Sigmoid colon (tissue), 7 donors: ENCODE results near the gene MSH4. TPM values are rescaled to one million over a fixed set of nuclear protein-coding genes. Genes with fewer than 3 reads are reported as not detected.
A peak's percentile ranks its signal among the peaks of the same experiment; 100 is the strongest.
"Not testable (repeated sequence)": the region's sequence is repeated elsewhere in the genome, so short reads cannot be mapped to it uniquely, and the experiment has no call there.

Source experiments
- DNase-seq: peaks from one replicate; pipeline ENCODE4 v3.0.0-alpha.2; 2019
- H3K27ac ChIP-seq, 4 donors: fragments of 200-600 bp; sonication (generic); one replicate each; pipeline ENCODE4 v1.5.1; 2016 to 2019; ENCODE audit warnings: mild to moderate bottlenecking in 1 of 4
- H3K27me3 ChIP-seq, 3 donors: fragments of 200-600 bp; sonication (generic); one replicate each; pipeline ENCODE4 v1.5.1; 2019; ENCODE audit warnings: mild to moderate bottlenecking in 1 of 3
- H3K36me3 ChIP-seq, 4 donors: fragments of 200-600 bp; sonication (generic); one replicate each; pipeline ENCODE4 v1.5.1; 2016 to 2019
- H3K4me1 ChIP-seq, 4 donors: fragments of 200-600 bp; sonication (generic); one replicate each; pipeline ENCODE4 v1.5.1; 2017 to 2019
- H3K4me3 ChIP-seq, 4 donors: fragments of 200-600 bp; sonication (generic); one replicate each; pipeline ENCODE4 v1.5.1; 2017 to 2019; ENCODE audit warnings: mild to moderate bottlenecking in 2 of 4, moderate library complexity in 1 of 4
- H3K9me3 ChIP-seq, 4 donors: fragments of 200-600 bp in 3 of 4; sonication (generic) in 3 of 4; one replicate each; pipeline versions ENCODE4 v1.5.1 to v1.6.1; 2013 to 2019
- CTCF ChIP-seq, 4 experiments: fragments of 450-650 bp in 3 of 4; fragments of 200-600 bp in 1 of 4; IDR thresholded peaks; one replicate each; pipeline ENCODE4 v1.5.1; 2016 to 2019; ENCODE audit warnings: antibody characterized with exemption in 4 of 4, mild to moderate bottlenecking in 3 of 4, moderate library complexity in 2 of 4
- EP300 ChIP-seq, 4 donors: sonication (generic); formaldehyde crosslinking; IDR thresholded peaks; one replicate each; pipeline ENCODE4 v1.6.1; 2017; ENCODE audit warnings: antibody characterized with exemption in 4 of 4
- POLR2A ChIP-seq, 2 donors: fragments of 450-650 bp; IDR thresholded peaks; one replicate each; pipeline ENCODE4 v1.6.1; 2016; ENCODE audit warnings: antibody characterized with exemption in 2 of 2, mild to moderate bottlenecking in 2 of 2, moderate library complexity in 2 of 2
- POLR2AphosphoS5 ChIP-seq, 4 donors: sonication (generic); formaldehyde crosslinking; IDR thresholded peaks; one replicate each; pipeline ENCODE4 v1.6.1; 2017; ENCODE audit warnings: antibody characterized with exemption in 4 of 4
- WGBS, 2 donors: extraction: QIAGEN DNeasy Blood & Tissue Kit; methylation state at CpG; one replicate each; pipeline ENCODE4 v1.1.7; 2013; 5-methylcytosine and 5-hydroxymethylcytosine counted together
- intact Hi-C: fragments of 100-400 bp; cut with DNase I; formaldehyde crosslinking; loops from one replicate; pipeline ENCODE4 v1.15.1; 2023
- polyA plus RNA-seq, 3 donors: library from polyadenylated mRNA; stranded (reverse); fragments of 200-250 nt; gene quantifications; one replicate each; pipeline ENCODE4 v1.2.3, GENCODE V29; 2013
- total RNA-seq, 4 donors: library from RNA; depleted of rRNA; stranded (reverse); fragments of >200 nt; gene quantifications; one replicate each; pipeline ENCODE4 v1.1.0, GENCODE V29; 2016
- donor health status: healthy with polysubstance abuse.
- donor health status: Bipolar disorder and iron deficiency.
- donor health status: healthy.

Gene MSH4
- total RNA-seq (under 1 TPM in 3 of 4 donors, not detected in 1; 0.41 to 0.71 (median 0.66) TPM), polyA plus RNA-seq (under 1 TPM in 1 of 3 donors, not detected in 2; 0.07 TPM)

- Histone ChIP-seq H3K27me3 (no peaks in the 10 kb centered on the region), H3K36me3 (peaks cover 10 to 56% (median 38%) of the 10 kb centered on the region in 4 donors), H3K27ac (no peak within 1 kb of the TSS), H3K4me1 (no peaks in the 10 kb centered on the region), H3K4me3 (peak within 1 kb of the TSS in 2 of 4 donors; percentile 4 to 10), H3K9me3 (no peaks in the 10 kb centered on the region)
- no peak for TF ChIP-seq CTCF (IDR thresholded peaks at IDR 0.05)
- TF ChIP-seq POLR2A (IDR thresholded peaks at IDR 0.05), result no peak
- TF ChIP-seq POLR2AphosphoS5 (IDR thresholded peaks at IDR 0.05), result no peak
- no peak for TF ChIP-seq EP300 (IDR thresholded peaks at IDR 0.05)
- 82 to 92% methylated on average over 34 of the region's 34 CpGs for WGBS, 2 donors
- no peak for DNase-seq
- intact Hi-C loops, result no loop called here
Measured at GRCh38 chr1:75796376-75797272, at the start of gene MSH4. Gene MSH4 (plus strand): TSS chr1:75796882. CDS start chr1:75796986, 104 bp downstream.

DNA sequence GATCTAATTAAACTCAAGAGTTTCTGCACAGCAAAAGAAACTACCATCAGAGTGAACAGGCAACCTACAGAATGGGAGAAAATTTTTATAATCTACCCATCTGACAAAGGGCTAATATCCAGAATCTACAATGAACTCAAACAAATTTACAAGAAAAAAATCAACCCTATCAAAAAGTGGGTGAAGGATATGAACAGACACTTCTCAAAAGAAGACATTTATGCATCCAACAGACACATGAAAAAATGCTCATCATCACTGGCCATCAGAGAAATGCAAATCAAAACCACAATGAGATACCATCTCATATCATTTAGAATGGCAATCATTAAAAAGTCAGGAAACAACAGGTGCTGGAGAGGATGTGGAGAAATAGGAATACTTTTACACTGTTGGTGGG, 39.5 kb upstream of the MSH4 start:
- H3K27ac ChIP-seq, intact Hi-C loops, H3K27me3 ChIP-seq, H3K4me1 ChIP-seq, H3K9me3 ChIP-seq, DNase-seq, H3K4me3 ChIP-seq: not testable (repeated sequence)
- peaks cover 14 to 40% (median 18%) of the 10 kb centered on the region in 4 donors for H3K36me3 ChIP-seq

- H3K36me3 ChIP-seq, result peaks cover 14 to 40% (median 18%) of the 10 kb centered on the region in 4 donors
- H3K27ac ChIP-seq, H3K4me1 ChIP-seq, H3K9me3 ChIP-seq, intact Hi-C loops, H3K4me3 ChIP-seq, H3K27me3 ChIP-seq, DNase-seq: not testable (repeated sequence)
- 96 to 98% methylated on average over 4 of the region's 4 CpGs for WGBS, 2 donors
Measured at GRCh38 chr1:75758543-75758942, 38.1 kb upstream of the MSH4 start.

GRCh38 chr1:75764057-75764655, 32.5 kb upstream of the MSH4 start:
- no peak for TF ChIP-seq EP300 (IDR thresholded peaks at IDR 0.05)
- Histone ChIP-seq H3K27me3 (no peaks in the 10 kb centered on the region), H3K4me1 (peaks cover 0 to 4% (median 0%) of the 10 kb centered on the region in 4 donors), H3K4me3 (no peak overlapping the region), H3K36me3 (peaks cover 0 to 18% (median 0%) of the 10 kb centered on the region in 4 donors), H3K9me3 (no peaks in the 10 kb centered on the region), H3K27ac (no peak overlapping the region)
- 68 to 90% methylated on average over 1 of the region's 1 CpG for WGBS, 2 donors
- no peak for DNase-seq
- intact Hi-C loops, result no loop called here

DNA sequence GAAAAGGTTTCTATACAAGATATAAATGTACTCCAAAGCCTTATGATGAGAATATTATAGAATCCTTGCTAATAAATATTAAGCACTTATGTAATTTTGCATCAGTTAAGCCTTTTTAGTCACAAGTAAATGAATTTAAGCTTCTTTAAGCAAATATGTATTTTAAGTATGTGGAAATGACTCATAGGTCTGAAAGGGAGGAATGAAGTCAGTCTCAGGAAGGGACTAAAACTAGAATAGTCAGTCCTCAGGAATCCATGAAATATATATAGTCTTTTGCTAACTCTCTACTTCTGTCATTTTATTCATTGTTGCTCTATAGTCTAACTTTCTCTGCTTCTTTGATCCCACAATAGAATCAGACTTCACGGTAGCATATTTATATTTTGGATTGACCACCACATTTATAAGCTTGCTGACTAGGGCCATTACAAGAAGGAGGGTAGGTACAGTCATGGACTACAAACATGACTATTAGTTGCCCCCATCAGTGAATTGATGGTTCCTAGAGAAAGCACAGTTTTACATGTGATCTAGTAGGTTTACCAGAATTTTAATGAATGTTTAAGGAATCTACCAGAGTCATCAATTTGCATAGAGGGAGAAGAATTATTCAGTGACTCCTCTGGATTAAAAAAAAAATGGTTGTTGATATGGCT, 30.9 kb upstream of the MSH4 start:
- intact Hi-C loops, result no loop called here
- TF ChIP-seq EP300 (IDR thresholded peaks at IDR 0.05) (no peak), CTCF (IDR thresholded peaks at IDR 0.05) (no peak), POLR2AphosphoS5 (IDR thresholded peaks at IDR 0.05) (no peak), POLR2A (IDR thresholded peaks at IDR 0.05) (no peak)
- Histone ChIP-seq H3K27ac (peak overlapping the region in 1 of 4 donors; percentile 5), H3K4me1 (peaks cover 0 to 4% (median 0%) of the 10 kb centered on the region in 4 donors), H3K4me3 (no peak overlapping the region), H3K36me3 (peaks cover 0 to 18% (median 0%) of the 10 kb centered on the region in 4 donors), H3K27me3 (no peaks in the 10 kb centered on the region), H3K9me3 (no peaks in the 10 kb centered on the region)
- 97 to 98% methylated on average over 1 of the region's 1 CpG for WGBS, 2 donors
- DNase-seq, result no peak

DNA sequence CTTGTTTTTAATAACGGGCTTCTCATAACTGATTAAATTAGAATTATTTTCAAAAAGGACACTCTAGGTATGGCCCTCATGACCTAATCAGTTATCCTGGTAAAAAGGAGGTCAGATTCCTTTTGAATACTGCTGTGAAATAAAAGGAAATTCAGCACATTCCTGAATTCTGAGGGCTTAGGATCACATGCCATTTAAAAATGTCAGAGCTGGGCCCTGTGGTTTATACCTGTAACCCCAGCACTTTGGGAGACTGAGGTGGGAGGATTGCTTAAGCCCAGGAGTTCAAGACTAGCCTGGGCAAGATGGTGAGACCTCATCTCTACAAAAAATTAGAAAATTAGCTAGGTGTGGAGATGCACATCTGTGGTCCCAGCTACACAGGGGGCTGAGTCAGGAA, 28.7 kb upstream of the MSH4 start:
- Histone ChIP-seq H3K27me3 (no peaks in the 10 kb centered on the region), H3K36me3 (peaks cover 0 to 6% (median 0%) of the 10 kb centered on the region in 4 donors), H3K4me3 (no peak overlapping the region), H3K9me3 (no peaks in the 10 kb centered on the region), H3K27ac (no peak overlapping the region), H3K4me1 (peaks cover 0 to 4% (median 0%) of the 10 kb centered on the region in 4 donors)
- intact Hi-C loops, result no loop called here
- no peak for TF ChIP-seq CTCF (IDR thresholded peaks at IDR 0.05)
- no peak for TF ChIP-seq POLR2AphosphoS5 (IDR thresholded peaks at IDR 0.05)
- no peak for TF ChIP-seq EP300 (IDR thresholded peaks at IDR 0.05)
- no peak for DNase-seq
- WGBS, 2 donors, result 93 to 98% methylated on average over 1 of the region's 1 CpG
